Measurements from ENCODE around the gene POLR2J2.
"Not testable (repeated sequence)": the region's sequence is repeated elsewhere in the genome, so short reads cannot be mapped to it uniquely, and the experiment has no call there.

Gene POLR2J2

GRCh38 chr7:102671166-102671955 is at the start of gene POLR2J2:
POLR2J2 (minus strand) TSS chr7:102671663; CDS start chr7:102671601, 62 bp downstream.
- FAIRE-seq: not testable (repeated sequence)

DNA sequence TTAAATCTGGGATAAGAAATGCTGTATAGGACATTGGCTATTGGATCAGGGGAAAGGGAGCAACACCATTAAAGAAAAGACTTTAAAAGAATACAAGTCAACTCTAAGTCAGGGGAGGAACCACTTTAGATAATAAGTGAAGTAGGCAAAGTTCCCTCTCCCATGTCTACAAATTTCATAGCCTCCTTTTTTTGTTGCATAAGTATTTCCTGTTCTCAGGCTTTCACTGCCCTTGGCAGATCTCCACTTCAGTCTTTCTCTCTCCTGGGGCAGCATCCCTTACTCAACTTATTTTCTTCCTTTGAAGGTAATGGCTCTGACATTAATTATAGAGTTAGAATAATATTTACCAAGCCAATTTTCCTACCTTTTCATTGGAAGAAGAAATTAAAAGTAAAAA is 47.0 kb upstream of the POLR2J2 start:
- FAIRE-seq: not testable (repeated sequence)

DNA sequence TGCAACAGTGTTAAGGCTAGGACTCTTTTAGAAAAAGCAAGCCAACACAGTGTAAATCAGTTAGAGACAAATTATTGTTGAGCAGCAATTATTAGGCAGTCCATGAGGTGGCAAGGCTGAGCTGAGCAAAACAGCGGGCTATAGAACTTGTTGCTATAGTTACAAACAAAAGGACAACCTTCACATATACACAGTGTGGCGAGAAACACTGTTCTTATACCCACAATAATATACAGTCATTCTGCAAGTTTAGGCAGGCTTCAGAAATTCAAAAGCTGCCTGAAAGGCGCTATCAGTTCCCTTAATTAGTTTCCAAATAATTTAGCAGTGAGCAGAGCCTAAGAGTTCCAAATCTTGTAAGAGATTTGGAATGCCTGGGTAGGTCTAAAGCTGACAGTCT is 44.3 kb upstream of the POLR2J2 start:
- not testable (repeated sequence) for FAIRE-seq

- not testable (repeated sequence) for FAIRE-seq
Measured at GRCh38 chr7:102714774-102715522, 43.5 kb upstream of the POLR2J2 start.

GRCh38 chr7:102713691-102714080 is 42.2 kb upstream of the POLR2J2 start:
- FAIRE-seq: not testable (repeated sequence)

DNA sequence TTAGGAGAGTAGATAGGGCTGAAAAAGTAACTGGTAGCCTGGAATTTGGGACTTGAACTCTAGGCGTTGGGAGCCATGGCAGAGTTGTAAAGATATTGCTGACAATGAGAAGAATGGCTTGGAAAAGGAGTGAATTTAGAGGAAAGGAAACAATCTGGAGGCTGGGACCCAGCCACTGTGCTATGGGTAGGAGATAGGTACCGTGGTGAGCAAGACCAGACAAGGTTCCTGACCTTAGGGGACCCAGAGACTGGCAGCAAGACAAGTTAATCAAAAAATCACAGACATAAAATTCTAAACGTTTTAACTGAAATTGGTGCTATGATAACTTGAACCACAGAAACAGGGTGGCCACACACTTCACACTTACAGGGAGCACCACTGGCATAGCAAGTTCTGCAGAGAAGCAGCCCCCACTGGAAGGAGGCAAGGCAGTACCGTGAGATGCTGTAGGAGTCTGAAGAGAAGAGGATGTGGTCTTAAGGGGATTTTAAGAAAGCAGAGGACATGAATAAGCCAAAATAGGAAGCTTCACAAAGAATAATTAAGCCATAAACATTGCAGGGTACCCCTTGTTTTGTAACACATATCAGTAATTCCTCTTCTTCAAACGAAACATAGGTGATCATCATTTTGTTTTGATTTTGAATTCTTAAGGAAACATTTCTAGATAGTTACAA is 41.7 kb upstream of the POLR2J2 start:
- not testable (repeated sequence) for FAIRE-seq

DNA sequence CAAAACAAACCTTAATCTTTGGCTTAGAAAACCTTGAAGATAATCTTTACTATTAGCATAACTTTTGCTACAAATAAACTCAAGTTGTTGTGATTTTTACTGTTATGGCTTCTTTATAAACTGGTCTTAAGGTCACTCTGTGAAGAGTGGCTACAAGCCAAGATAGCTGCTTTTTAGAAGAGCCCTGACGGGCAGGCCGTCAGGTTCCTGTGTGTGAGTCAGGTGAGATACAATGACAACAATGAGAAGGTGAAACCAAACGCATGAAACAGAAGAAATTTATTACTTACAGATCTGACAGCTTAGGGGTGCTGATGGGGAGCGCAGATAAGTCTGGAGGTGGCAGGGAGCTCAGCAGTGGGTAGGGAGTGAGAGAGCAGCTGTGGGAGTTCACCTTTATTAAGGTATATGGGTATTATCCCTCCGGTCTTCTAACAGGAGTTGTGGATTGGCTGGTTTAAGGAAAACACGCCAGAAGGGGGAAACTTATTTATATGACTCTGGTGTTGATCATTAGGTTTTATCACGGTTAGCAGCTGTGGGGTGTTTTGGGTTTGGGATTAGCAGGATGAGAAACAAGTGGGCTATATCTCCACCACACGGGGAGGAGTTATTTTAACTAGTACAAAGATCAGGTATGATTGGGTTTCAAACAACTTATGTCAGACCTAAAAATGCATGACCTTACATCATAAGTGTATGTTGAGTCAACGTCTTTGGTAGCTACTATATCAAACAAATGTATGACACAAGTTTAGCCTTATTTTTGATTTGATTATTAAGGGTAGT is 27.7 kb upstream of the POLR2J2 start:
- FAIRE-seq: not testable (repeated sequence)

- not testable (repeated sequence) for FAIRE-seq
Measured at GRCh38 chr7:102697642-102698512, 26.4 kb upstream of the POLR2J2 start.

GRCh38 chr7:102696009-102696408 is 24.5 kb upstream of the POLR2J2 start:
- FAIRE-seq: not testable (repeated sequence)

GRCh38 chr7:102695033-102695552 is 23.6 kb upstream of the POLR2J2 start:
- FAIRE-seq: not testable (repeated sequence)

DNA sequence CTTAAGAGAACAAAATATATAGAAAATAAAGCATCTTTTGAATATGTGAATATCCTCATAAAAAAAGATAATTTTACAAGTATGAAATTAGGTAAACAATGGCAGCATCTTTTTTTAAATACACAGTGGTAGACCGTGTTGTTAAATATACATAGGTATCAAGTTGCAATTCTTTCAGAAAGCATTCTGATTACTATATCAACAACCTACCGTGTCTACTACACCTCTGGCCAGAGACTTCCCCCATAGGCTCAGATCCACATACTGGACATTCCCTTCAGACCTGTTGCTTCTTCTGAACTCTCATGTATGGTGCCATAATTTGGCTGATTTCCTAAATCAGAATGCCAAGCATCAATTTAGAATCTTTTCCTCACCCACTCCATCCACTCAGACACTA is 22.5 kb upstream of the POLR2J2 start:
- FAIRE-seq: not testable (repeated sequence)

- FAIRE-seq: not testable (repeated sequence)
Measured at GRCh38 chr7:102690602-102691001, 19.1 kb upstream of the POLR2J2 start.

GRCh38 chr7:102689436-102690282 is 18.2 kb upstream of the POLR2J2 start:
- not testable (repeated sequence) for FAIRE-seq

- FAIRE-seq: not testable (repeated sequence)
Measured at GRCh38 chr7:102688299-102689036, 17.0 kb upstream of the POLR2J2 start.

DNA sequence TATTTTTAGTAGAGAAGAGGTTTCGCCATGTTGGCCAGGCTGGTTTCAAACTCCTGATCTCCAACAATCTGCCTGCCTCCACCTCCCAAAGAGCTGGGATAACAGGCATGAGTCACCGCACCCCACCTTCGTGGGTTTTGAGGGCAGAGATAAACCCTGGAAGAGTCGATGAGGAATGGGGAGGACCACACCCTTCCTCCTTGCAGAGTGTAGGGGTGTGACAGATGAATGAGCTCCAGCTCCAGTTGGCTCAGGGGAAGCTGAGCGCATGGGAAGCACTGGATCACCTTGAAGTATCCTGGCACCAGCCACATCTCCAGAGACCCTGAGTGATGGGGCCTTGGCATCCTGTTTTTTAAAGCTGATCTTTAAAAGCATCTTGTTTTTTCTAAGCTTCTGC is 11.1 kb upstream of the POLR2J2 start:
- not testable (repeated sequence) for FAIRE-seq

GRCh38 chr7:102680780-102681179 is 9.3 kb upstream of the POLR2J2 start:
- not testable (repeated sequence) for FAIRE-seq

GRCh38 chr7:102675545-102675944 is 4.1 kb upstream of the POLR2J2 start:
- not testable (repeated sequence) for FAIRE-seq

DNA sequence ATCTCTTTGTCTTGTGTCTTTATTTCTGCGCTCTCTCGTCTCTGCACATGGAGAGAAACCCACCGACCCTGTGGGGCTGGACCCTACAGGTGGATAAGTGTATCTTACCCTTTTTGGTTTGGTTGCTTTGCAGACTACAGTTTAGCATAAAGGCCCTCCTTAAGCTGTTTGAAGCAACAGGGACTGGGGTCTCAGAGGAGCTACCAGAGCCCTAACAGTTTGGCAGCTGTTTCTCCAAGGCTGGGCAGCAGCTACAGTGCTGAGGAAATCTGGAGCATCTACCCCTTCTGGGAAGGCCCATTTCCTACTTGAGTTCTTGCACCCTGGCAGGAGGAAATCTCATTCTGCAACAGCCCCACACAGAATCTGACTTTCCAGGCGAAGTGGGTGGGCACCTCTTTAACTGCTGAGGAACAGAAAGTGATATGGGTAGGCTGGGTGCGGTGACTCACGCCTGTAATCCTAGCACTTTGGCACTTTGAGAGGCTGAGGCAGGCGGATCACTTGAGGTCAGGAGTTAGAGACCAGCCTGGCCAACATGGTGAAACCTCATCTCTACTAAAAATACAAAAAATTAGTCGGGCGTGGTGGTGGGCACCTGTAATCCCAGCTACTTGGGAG is 2.1 kb upstream of the POLR2J2 start:
- not testable (repeated sequence) for FAIRE-seq

DNA sequence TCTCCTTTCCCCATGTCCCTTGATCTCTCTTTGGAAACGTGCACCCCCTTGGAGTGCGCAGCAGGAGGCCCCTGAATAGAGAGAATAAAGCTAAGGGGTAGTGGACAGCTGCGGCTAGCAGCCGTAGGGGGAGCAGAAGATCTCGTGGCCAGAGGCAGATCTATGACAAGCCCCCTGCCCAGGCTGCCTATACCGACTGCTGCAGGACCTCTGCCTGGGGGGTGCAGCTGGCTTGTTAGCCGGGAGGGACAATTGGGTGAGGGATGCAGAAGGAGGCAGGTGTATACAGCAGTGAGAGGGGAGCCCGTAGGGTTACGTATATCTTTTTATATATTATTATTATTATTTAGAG is 469 bp upstream of the POLR2J2 start:
- not testable (repeated sequence) for FAIRE-seq

All from TTC549 (cell line).